Suppressor macrophage (primary cell): ENCODE results near the gene KTI12.

Experiments used
- DNase-seq, 4 experiments: peaks; one replicate each; pipeline ENCODE4 v3.0.0-alpha.2; 2020 to 2022

The KTI12 gene

DNA sequence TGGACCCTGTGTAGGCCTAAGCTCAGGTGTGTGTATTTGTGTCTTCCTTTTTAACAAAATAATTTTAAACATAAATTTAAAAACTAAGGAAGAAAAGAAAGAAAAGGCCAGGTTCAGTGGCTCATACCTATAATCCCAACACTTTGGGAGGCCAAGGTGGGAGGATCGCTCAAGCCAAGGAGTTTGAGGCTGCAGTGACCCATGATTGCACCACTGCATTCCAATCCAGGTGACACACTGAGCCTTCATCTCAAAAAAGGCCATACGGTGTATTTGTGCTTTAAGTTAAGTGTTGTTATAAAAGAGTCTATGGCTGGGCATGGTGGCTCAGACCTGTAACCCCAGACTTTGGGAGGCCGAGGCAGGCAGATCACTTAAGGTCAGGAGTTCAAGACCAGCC is 51.4 kb downstream of the KTI12 start:
- DNase-seq: no peak
